HL-60/S4 treated with retinoic acid at 250 ng/mL for 4 days and 3 days (cell line): ENCODE measurements around the gene CLCN4.

Experiments
- in situ Hi-C: fragments of 300-500 bp; cut with MboI; formaldehyde crosslinking; loops from 2 replicates; pipeline ENCODE4 v1.7.0; 2022; ENCODE audit warnings: low sequenced_read_pairs

Gene CLCN4

DNA sequence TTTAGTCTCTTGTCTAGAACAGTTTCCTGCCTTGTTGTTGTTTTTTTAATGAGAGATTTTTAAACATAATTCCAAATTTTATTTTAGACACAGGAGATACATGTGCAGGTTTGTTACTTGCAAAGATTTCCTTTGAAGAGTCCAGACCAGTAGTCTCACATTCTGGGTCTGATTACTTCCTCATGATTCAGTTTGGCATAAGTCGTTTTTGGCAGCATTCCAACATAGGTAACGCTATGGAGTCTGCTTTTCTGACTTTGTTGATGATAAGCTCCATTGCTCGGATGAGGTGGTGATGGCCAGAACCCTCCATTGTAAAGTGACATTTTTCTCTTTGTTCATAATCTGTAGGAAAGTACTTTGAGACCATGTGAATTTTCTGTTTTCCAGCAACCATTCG, 74.7 kb downstream of the CLCN4 start:
- in situ Hi-C loops, result no loop called here

DNA sequence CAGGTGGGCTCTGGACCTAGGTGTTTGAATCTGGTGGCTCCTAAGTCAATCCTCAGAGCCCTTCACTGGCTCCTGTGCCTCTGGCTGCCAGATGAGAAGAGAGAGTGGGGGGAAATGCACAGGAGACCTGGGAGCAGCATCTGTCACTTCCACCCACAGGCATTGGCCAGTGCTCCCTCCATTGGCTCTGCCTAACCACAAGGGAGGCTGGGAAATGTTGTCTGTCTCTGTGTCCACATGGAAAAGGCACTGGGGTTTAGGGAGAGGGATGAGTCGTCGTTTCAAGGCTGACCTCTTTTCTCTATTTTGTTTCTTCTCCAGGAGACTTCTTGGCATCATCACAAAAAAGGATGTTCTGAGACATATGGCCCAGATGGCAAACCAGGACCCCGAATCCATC, 76.4 kb downstream of the CLCN4 start:
- in situ Hi-C loops, result no loop called here

DNA sequence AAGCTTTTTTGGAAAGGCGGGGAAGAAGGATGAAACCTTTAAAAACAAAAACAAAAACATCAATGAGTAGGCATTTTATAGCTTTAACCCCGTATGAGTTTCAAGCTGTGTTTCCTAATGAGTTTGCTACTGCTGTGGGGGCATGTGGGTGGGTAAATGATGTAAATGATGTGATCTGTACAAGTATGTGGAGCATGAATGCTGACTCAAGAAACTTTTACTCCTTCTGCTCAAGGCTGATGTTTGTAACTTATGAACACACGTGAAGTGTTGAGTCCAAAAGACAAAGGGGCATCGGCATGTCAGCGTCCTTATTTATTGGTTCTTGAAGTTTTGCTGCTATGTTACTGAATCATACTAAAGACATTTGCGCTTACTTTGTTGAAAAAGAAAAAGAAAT, 76.9 kb downstream of the CLCN4 start:
- in situ Hi-C loops, result no loop called here

DNA sequence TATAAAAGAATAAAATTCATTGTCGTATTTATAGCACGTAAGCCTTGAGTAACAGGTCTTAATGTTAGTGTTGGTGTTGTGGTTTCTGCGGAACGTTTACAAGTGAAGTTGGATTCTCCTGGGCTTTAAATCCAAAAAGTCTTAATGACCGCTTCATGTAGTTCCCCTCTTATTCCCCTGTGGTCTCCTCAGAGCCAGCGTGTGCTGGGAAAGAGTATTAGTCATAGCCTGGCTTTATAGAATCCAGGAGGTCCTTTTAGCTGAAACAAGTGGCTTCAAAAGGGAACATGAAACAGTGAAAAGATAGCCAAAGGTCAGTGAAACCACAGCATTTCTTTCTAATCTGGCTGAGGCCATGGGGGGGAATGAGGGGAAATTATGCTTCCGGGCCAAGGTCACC, 79.1 kb downstream of the CLCN4 start:
- in situ Hi-C loops, result no loop called here

DNA sequence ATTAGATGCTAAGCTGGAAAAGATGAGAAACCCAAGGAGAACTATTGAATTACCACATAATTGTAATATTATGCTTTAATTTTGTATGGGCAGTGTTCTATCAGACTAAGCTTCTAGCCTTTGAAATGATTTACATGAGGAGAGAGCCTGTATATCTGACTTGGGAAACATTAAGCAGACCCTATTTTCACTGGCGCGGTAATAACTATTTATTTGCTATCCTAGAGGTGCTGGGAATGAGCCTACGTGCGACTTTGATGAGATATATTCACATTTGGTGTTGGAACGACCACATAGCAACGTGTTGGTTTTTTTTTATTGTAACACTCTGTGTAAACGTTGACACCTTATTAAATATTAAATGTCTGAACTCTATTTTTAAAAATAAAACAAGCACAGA, 80.5 kb downstream of the CLCN4 start:
- in situ Hi-C loops, result no loop called here

DNA sequence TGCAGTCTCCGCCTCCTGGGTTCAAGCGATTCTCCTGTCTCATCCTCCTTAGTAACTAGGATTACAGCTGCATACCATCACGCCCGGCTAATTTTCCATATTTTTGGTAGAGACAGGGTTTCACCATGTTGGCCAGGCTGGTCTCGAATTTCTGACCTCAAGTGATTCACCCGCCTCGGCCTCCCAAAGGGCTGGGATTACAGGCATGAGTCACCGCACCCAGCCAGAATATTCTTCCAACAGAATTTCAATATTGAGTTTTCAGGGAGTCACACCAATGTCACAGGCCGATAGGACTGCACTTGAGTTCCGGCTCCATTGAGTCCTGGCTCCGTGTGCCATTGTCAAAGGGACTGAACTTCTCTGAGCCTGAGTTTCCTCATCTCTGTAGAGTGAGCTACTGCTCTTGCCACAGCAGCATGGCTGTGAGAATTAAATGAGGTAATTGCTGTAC, 82.9 kb downstream of the CLCN4 start:
- in situ Hi-C loops, result no loop called here

DNA sequence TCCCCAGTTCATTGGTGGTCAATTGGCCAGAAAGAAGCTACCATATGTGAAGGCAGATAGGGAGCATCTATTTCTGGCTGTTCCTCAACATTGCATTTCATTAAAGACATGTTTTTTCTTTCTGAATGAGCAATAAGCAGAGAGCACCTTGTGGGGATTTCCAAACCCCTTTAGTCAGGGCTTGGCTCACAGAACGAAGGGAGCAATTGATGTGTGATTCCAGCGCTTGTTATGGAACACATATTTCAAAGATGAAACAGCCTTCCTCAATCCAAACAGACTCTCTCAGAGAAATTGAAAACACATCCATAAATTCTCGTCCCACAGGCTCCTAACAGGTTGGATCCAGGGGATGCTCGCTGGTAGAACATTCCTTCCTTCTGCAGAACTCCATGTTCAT, 84.1 kb downstream of the CLCN4 start:
- in situ Hi-C loops, result no loop called here

DNA sequence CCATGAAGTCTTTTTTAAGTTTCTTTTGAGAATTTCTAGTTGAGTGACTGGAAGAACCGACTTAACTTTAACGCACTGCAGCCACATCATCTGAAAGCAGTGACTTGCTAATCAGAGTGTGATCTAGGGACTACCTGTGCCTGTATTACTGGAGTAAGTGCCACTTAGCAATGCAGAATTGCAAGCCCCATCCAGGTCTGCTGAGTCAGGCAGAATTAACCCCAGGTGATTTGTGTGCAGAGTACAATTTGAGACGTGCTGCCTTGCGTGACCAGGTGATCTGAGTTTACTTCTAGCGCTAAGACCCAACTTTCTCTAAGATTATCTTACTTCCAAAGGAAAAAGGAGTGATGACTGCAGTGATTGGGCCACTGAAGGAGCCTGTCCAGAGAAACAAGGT, 85.3 kb downstream of the CLCN4 start:
- in situ Hi-C loops, result no loop called here

DNA sequence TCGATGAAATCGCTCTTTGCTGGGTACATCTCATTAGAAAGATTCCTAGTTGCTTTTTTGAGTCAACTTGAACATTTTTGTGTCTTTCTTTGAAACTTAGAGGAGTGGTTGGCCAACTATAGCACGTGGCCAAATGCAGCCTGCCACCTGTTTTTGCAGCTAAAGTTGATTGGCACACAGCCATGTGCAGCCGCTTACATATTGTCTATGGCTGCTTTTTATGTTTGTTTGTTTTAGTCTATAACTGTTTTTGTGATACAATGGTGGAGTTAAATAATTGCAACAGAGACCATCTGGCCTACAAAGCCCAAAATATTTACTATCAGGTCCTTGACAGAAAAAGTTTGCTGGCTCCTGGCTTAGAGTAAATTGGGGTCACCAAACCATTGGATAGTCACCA, 86.3 kb downstream of the CLCN4 start:
- in situ Hi-C loops, result no loop called here

DNA sequence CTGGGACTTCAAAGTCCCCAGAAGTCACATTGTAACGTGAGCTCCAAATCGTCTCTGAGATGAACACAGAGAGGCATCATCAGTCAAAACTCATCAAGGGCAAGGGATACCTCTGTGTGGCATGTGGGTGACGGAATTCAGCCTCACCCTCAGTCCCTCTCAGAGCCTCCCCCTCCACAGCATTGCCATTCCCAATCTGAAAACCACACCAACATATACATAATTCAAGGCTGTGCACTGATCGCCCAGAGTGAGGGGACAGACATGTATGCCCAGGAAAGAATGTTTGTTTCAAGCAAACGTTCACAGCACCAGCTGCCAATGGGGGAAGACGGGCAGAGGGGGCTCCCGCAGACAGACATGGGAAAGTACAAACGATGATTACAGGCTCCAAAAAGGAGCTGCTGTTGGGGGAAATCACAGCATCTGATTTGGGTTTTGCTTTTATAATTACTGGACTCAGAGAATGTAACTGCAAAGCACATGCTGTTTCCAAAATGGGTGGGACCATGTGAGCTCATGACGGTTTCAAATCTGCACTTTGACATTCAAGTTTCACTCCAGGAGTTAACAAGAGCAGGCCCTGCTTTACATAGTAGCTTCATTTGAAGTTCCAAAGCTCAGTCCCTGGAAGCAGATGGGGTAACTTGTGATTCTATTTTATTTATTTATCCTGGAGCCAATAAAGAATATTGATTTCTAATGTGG, 88.3 kb downstream of the CLCN4 start:
- in situ Hi-C loops, result no loop called here

DNA sequence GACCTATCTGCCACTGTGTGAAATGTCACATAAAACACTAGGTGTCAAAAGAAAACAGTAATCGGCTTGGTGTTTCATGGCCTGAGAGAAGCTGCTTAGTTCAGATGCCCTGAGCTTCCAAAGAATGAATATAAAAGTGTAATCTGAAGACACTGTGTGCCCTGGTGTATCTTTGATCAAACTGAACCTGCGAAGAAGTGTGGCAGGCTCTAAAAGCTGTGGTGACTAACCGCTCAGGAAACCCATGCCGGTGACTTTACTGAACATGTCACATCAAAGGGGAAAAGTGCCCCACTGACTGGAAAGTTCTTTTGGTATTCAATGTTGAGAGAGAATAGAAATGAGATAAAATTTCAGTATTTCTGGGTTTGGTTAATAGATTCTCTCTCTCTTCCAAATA, 89.1 kb downstream of the CLCN4 start:
- in situ Hi-C loops, result no loop called here

DNA sequence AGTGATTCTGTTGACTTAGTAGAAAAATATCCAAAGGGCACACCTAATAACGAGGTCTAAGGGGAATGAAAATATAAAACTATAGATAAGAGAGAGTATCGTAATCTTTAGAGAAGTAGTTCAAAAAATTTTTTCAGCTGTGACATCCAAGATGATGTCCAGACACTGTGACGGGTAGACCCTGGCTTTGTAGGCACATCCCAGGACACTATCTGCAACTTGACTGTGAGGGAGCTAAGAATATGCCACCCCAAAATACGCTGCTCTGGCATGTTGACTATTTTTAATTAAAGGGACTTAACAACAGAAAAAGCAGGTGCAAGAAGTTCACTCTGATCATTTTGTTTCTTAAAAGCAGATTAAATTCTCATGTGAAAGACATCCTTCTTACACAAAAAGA, 89.5 kb downstream of the CLCN4 start:
- in situ Hi-C loops, result no loop called here

DNA sequence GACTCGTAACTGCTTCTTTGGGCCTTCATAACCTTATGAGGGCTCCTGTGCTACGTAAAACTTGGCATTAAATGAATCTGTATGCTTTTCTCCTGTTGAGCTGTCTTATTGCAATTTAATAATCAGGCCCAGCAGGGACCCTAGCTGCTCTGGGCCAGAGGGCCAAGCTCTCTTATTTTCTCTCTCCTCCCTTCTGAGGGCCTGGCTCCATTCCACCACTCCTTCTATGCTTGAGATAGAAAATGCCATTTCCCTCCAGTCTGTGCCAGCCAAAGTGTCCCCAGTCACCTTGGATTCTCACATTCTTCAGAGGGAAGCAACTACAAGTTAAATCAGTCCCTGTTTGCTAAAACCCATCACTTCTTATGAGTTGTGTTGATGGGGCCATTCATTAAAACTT, 90.1 kb downstream of the CLCN4 start:
- in situ Hi-C loops, result no loop called here

DNA sequence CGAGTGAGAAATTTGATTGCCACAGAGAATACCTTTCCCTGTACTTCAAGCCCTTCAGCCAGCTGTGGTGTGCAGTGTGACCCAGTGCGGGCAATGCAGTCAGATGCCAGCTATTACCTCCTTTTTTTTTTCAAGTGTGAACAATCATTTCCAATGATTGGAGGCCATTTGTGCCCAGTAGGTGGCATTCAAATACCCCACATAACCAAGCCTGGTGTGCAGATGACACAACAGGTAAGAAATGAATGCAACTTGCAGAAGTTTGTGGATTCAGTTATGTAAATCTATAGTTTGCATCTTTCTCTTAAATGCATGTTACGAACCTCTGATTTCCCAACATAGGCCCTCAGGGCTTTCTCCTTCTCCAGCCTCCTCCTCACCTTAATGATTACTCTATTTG, 98.0 kb downstream of the CLCN4 start:
- in situ Hi-C loops, result no loop called here

DNA sequence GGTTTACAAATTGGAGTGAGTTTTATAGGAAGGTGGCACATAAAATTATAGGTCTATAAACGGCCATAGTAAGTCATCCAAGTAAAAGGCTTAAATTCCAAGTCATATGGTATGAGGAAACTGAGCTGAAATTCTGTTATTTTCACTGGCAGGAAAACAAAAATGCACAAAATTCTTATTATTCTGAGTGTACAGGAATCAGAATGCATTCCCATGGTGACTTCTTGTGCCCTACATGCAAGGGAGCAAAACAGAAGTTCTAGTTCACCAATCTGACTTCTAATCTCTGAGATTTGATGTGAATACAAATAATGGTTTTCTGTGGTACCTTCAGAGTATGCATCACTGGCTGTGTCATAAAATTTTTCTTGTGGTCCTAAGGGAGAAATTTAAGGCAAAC, 102.9 kb downstream of the CLCN4 start:
- in situ Hi-C loops, result no loop called here

DNA sequence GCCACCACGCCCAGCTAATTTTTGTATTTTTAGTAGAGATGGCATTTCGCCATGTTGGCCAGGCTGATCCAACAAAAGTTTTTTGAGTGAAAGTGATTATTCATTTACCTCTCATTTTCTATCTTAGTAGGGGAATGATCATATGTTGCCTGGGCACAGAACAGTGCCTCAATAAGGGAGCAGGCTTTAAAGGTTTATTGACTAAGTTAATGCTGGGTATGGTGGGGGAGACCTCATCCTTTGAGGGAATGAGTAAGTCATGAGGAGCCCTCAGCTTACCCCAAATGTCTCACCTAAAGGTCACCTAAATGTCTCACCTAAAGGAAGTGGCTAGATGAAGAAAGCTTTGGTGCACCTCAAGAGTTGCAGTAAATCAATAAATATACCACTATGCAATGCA, 109.0 kb downstream of the CLCN4 start:
- in situ Hi-C loops, result no loop called here

DNA sequence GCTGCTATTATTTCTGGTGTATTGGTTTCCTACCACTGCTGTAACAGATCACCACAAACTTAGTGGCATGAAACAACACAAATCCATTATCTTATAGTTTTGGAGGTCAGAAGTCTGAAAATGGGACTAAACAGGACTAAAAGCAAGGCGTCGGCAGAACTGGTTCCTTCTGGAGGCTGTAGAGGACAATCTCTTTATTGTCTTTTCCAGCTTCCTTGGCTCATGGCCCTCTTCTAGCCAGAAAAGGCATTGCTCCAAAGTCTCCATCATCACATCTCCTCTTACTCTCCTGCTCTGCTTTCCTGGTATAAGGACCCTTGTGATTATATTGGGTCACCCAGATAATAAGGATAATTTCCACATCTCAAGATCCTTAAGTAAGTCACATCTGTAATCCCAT, 121.9 kb downstream of the CLCN4 start:
- in situ Hi-C loops, result no loop called here

DNA sequence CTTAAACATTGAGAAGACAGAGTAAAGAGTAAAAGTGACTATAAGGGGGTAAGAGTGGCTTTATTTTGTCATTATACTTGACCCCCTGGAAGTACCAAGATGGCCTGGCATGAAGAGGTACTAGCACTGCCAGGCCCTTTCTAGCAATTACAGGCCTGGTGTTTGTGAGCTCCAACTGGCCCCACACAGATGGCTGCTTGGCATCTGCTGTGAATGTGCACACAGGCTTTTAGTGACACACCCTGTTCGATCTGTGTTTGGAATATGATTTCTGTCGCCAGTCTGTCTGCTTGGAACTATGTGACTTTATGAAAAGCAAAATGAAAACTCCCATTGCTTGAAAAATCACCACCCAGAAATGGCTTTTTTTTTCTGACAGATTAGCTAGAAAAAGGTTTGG, 123.3 kb downstream of the CLCN4 start:
- in situ Hi-C loops, result no loop called here

DNA sequence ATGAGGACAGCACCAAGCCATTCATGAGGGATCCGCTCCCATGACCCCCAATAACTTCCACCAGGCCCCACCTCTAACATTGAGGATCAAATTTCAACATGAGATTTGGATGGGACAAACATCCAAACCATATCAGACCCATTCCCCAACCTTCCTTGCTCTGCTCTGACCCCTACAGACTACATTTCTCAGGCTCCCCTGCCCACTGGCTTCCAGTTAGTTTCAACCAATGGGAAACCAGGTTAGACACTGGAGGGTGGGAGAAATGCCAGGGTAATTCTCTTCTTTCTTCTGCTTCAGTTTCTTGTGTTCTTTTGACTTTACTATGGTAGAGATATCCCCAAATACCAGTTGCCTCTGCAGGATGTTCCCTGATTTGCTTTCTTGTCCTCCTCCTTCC, 125.7 kb downstream of the CLCN4 start:
- in situ Hi-C loops, result no loop called here

DNA sequence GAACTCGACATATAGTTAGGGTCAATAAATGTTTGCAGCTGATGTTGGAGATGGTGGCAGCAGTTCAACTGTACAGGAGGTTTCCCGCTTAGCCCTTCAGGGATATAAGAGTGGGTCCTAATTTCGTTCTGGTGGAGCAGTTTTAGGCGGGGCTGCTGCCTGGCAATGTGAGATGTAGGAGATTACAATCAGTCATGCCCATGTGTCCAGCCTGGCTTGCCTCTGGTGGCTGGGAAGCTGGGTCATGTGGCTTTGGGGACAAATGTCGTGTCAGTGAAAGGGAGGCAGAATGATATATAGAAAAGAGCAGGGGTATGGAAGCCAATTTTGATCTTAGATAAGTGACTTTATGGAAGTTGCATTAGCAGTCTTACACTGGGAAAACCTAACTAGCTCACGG, 129.4 kb downstream of the CLCN4 start:
- in situ Hi-C loops, result no loop called here
